Skeletal muscle tissue (tissue), 4 donors: ENCODE measurements around the gene LRIG1. TPM values are rescaled to one million over a fixed set of nuclear protein-coding genes. Genes with fewer than 3 reads are reported as not detected.

ENCODE experiments used
- H3K27ac ChIP-seq: one replicate; pipeline ENCODE4 v1.7.0; 2013; ENCODE audit warnings: mild to moderate bottlenecking, low read depth, low read length, inconsistent platforms
- H3K27me3 ChIP-seq, 3 donors: one replicate each; pipeline ENCODE4 v1.7.0; 2013; ENCODE audit warnings: low read length in 3 of 3; ENCODE audit not compliant: control insufficient read depth in 3 of 3, insufficient read depth in 3 of 3
- H3K36me3 ChIP-seq, 3 donors: one replicate each; pipeline ENCODE4 v1.7.0; 2013; ENCODE audit warnings: low read length in 3 of 3; ENCODE audit not compliant: control insufficient read depth in 3 of 3, insufficient read depth in 3 of 3
- H3K4me1 ChIP-seq, 3 donors: one replicate each; pipeline ENCODE4 v1.7.0; 2013; ENCODE audit warnings: low read length in 3 of 3, mild to moderate bottlenecking in 3 of 3; ENCODE audit not compliant: control insufficient read depth in 3 of 3, insufficient read depth in 3 of 3
- H3K4me3 ChIP-seq, 3 donors: one replicate each; pipeline ENCODE4 v1.7.0; 2013; ENCODE audit warnings: low read length in 3 of 3
- H3K9ac ChIP-seq, 3 donors: one replicate each; pipeline ENCODE4 v1.7.0; 2013; ENCODE audit warnings: low read length in 3 of 3, mild to moderate bottlenecking in 3 of 3, moderate library complexity in 2 of 3, low read depth in 1 of 3
- H3K9me3 ChIP-seq, 3 donors: one replicate each; pipeline ENCODE4 v1.7.0; 2013; ENCODE audit warnings: low read length in 3 of 3; ENCODE audit not compliant: control insufficient read depth in 3 of 3
- total RNA-seq: library from RNA; depleted of rRNA; stranded (reverse); fragments of >200 nt; gene quantifications from one replicate; pipeline ENCODE4 v1.2.3, GENCODE V29; 2014
- donor health status: Osteomylitis.

The LRIG1 gene
- total RNA-seq, 1 donor from 2014 or later = 135 TPM

DNA sequence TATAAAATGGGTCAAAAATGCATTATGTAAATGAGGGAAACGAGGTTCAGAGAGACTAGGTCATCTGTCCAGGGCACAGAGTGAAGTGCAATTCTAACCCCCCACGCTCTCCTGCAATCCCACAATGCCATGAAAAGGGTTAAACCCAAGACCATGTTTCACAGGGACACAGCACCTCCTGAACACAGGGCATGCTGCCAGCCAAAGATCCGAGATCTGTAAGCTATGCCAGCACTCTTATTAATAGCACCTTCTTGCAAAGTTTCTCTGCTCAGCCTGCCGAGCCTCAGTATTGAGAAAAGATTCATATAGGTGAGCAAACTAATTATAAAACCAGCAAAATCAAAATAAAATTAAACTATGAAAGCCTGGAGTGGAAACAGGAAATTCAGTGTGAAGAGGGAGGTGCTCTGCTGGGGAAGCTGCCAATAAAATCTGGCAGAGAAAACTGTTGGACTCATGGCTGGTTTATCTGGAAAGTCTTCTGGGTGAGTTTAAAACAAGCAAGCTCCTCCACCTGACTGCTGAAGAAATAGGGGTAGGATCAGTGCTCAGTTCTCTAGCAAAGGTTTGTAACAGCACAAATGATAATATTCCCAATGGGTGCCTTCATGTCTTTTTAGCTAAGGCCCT lies 50.3 kb downstream of the LRIG1 start:
- no peaks in the 10 kb centered on the region for H3K9me3 ChIP-seq
- H3K9ac ChIP-seq = peak overlapping the region; percentile 25 to 69 (median 60)
- H3K4me3 ChIP-seq = peak overlapping the region; percentile 20 to 57 (median 38)
- H3K27me3 ChIP-seq = no peaks in the 10 kb centered on the region
- H3K27ac ChIP-seq = peak overlapping the region; percentile 74
- H3K36me3 ChIP-seq = peaks cover 0 to 3% (median 0%) of the 10 kb centered on the region in 3 donors
- peaks cover 71 to 78% (median 73%) of the 10 kb centered on the region in 3 donors for H3K4me1 ChIP-seq

GRCh38 chr3:66449411-66449974 lies 51.3 kb downstream of the LRIG1 start:
- Histone ChIP-seq H3K27me3 (no peaks in the 10 kb centered on the region), H3K4me1 (peaks cover 63 to 68% (median 65%) of the 10 kb centered on the region in 3 donors), H3K27ac (peak overlapping the region; percentile 74), H3K9me3 (no peaks in the 10 kb centered on the region), H3K4me3 (peak overlapping the region; percentile 4 to 20 (median 7)), H3K9ac (peak overlapping the region; percentile 6 to 69 (median 30)), H3K36me3 (peaks cover 0 to 3% (median 0%) of the 10 kb centered on the region in 3 donors)

GRCh38 chr3:66444146-66444644 lies 56.6 kb downstream of the LRIG1 start:
- H3K9ac ChIP-seq = peak overlapping the region in 1 of 3 donors; percentile 27
- H3K36me3 ChIP-seq = peaks cover 0 to 3% (median 0%) of the 10 kb centered on the region in 3 donors
- H3K4me1 ChIP-seq = peaks cover 50 to 62% (median 54%) of the 10 kb centered on the region in 3 donors
- H3K27me3 ChIP-seq = no peaks in the 10 kb centered on the region
- no peaks in the 10 kb centered on the region for H3K9me3 ChIP-seq
- no peak overlapping the region for H3K27ac ChIP-seq
- no peak overlapping the region for H3K4me3 ChIP-seq

DNA sequence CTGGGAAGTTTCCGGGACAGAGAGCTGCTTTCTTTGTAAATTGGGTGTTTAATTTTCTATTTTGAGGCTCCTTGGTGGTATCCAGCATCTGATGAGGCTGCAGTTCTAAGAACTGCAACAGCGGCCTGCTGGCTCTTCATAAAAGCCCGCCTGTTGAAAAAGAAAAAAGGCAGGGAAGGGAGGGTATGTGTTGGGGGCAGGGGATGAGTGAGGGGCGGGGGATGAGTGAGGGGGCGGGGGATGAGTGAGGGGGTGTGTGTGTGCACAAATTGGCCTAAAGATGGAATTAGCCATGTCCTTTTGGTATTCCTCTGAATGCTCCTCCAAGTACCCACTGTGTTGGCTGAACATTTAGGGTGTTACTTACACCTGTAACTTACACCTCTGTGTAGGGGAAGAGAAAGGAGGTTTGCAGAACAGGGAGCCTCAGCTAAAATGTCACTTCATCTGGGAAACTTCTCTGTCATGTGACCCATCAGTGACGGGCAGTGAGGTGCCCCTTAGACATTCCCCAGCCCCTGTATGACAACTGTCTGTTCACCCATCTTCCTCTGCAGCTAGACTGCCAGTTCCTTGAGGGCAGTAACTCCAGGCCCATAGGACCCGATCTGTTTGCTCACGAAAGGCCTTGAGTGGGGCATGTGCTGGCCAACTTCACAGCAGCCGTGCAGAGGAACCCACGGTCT lies 57.6 kb downstream of the LRIG1 start:
- no peaks in the 10 kb centered on the region for H3K9me3 ChIP-seq
- peaks cover 50 to 61% (median 51%) of the 10 kb centered on the region in 3 donors for H3K4me1 ChIP-seq
- peak overlapping the region; percentile 86 for H3K27ac ChIP-seq
- no peaks in the 10 kb centered on the region for H3K36me3 ChIP-seq
- H3K4me3 ChIP-seq = peak overlapping the region in 2 of 3 donors; percentile 44 to 46
- H3K9ac ChIP-seq = peak overlapping the region; percentile 42 to 74 (median 63)
- no peaks in the 10 kb centered on the region for H3K27me3 ChIP-seq

GRCh38 chr3:66442254-66443117 lies 58.3 kb downstream of the LRIG1 start:
- Histone ChIP-seq H3K4me3 (peak overlapping the region in 2 of 3 donors; percentile 44 to 46), H3K27ac (peak overlapping the region; percentile 86), H3K9me3 (no peaks in the 10 kb centered on the region), H3K4me1 (peaks cover 47 to 62% (median 50%) of the 10 kb centered on the region in 3 donors), H3K9ac (peak overlapping the region; percentile 42 to 74 (median 63)), H3K36me3 (no peaks in the 10 kb centered on the region), H3K27me3 (no peaks in the 10 kb centered on the region)

GRCh38 chr3:66441692-66442091 lies 59.1 kb downstream of the LRIG1 start:
- Histone ChIP-seq H3K9me3 (no peaks in the 10 kb centered on the region), H3K27me3 (no peaks in the 10 kb centered on the region), H3K36me3 (no peaks in the 10 kb centered on the region), H3K9ac (peak overlapping the region in 2 of 3 donors; percentile 1 to 11), H3K27ac (peak overlapping the region; percentile 86), H3K4me1 (peaks cover 50 to 70% (median 53%) of the 10 kb centered on the region in 3 donors), H3K4me3 (no peak overlapping the region)

DNA sequence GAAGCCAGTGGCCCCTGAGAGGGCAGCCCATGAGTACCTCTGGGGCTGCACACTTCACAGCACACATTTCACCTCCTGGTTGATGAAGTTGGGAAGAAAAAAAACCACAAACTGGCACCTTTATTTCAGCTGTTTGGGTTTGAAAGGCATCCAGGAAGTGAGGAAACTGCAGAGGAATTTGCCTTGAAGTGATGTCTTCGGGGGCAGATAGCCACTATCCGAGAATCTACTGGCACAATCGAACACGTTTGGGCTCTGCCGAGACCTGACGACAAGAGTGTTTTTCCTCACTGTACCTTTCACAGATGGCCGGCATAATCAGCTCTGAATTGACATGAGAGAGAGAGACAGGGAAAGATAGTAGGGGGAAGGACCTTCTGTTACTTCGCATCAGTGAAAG lies 59.7 kb downstream of the LRIG1 start:
- no peak overlapping the region for H3K4me3 ChIP-seq
- no peak overlapping the region for H3K27ac ChIP-seq
- peak overlapping the region in 2 of 3 donors; percentile 1 to 11 for H3K9ac ChIP-seq
- no peaks in the 10 kb centered on the region for H3K9me3 ChIP-seq
- peaks cover 55 to 75% (median 58%) of the 10 kb centered on the region in 3 donors for H3K4me1 ChIP-seq
- no peaks in the 10 kb centered on the region for H3K36me3 ChIP-seq
- H3K27me3 ChIP-seq = no peaks in the 10 kb centered on the region

GRCh38 chr3:66439666-66440344 lies 61.0 kb downstream of the LRIG1 start:
- H3K27ac ChIP-seq = no peak overlapping the region
- peaks cover 63 to 87% (median 69%) of the 10 kb centered on the region in 3 donors for H3K4me1 ChIP-seq

GRCh38 chr3:66438046-66438445 lies 62.8 kb downstream of the LRIG1 start:
- no peak overlapping the region for H3K4me3 ChIP-seq
- H3K27ac ChIP-seq = no peak overlapping the region
- H3K9ac ChIP-seq = no peak overlapping the region
- H3K27me3 ChIP-seq = no peaks in the 10 kb centered on the region
- H3K4me1 ChIP-seq = peaks cover 63 to 80% (median 70%) of the 10 kb centered on the region in 3 donors
- H3K9me3 ChIP-seq = no peaks in the 10 kb centered on the region
- H3K36me3 ChIP-seq = no peaks in the 10 kb centered on the region

More at GRCh38 chr3:66439666-66440344, 61.0 kb downstream of the LRIG1 start:
- Histone ChIP-seq H3K9me3 (no peaks in the 10 kb centered on the region), H3K27me3 (no peaks in the 10 kb centered on the region), H3K36me3 (no peaks in the 10 kb centered on the region), H3K4me3 (no peak overlapping the region), H3K9ac (no peak overlapping the region)
